ENCODE measurements around the gene ABL1. TPM values are rescaled to one million over a fixed set of nuclear protein-coding genes. Genes with fewer than 3 reads are reported as not detected.

ABL1 gene
- total RNA-seq, 4 donors from 2014 or later: 37.2 to 61.8 (median 56.2) TPM

DNA sequence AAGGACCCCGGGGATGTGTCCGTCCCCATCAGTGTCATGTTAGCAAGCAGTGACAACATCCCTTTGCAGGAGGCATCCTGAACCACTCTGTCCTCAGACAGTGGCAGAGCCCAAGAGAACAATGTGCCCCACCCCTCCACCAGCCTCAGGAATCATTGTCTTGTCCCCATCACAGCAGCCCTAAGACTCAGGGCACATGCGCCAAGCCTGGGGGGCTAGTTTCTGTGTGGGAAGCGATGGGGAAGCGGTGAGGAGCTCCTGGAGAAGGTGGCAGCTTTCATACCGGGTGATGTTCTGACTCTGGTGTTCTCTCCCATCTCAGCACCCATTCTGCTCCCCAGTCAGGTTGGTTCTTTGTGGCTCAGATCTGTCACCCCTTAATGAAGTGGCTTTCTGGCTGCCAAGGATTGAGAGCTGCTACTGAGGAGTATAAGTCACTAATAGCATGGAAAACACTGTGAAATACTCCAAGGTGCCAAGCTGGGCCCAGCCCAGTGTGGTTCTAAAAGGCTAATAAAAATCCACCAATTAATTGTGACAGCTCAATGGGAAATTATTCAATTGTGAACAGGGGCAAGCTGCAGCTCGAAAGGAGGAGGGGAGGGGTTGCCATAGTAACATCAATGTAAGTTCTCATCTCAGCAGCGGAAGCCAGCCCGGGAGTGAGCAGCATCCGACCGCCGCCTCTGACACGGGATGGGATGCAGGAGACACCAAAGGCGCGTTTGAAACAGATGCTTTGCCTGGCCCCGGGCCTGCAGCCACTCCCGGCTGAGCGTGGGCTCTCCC, 56.8 kb downstream of the ABL1 start:
- TF ChIP-seq, protein P1, sequence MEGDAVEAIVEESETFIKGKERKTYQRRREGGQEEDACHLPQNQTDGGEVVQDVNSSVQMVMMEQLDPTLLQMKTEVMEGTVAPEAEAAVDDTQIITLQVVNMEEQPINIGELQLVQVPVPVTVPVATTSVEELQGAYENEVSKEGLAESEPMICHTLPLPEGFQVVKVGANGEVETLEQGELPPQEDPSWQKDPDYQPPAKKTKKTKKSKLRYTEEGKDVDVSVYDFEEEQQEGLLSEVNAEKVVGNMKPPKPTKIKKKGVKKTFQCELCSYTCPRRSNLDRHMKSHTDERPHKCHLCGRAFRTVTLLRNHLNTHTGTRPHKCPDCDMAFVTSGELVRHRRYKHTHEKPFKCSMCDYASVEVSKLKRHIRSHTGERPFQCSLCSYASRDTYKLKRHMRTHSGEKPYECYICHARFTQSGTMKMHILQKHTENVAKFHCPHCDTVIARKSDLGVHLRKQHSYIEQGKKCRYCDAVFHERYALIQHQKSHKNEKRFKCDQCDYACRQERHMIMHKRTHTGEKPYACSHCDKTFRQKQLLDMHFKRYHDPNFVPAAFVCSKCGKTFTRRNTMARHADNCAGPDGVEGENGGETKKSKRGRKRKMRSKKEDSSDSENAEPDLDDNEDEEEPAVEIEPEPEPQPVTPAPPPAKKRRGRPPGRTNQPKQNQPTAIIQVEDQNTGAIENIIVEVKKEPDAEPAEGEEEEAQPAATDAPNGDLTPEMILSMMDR (IDR thresholded peaks at IDR 0.05; ENCODE audit: low read depth): no peak

DNA sequence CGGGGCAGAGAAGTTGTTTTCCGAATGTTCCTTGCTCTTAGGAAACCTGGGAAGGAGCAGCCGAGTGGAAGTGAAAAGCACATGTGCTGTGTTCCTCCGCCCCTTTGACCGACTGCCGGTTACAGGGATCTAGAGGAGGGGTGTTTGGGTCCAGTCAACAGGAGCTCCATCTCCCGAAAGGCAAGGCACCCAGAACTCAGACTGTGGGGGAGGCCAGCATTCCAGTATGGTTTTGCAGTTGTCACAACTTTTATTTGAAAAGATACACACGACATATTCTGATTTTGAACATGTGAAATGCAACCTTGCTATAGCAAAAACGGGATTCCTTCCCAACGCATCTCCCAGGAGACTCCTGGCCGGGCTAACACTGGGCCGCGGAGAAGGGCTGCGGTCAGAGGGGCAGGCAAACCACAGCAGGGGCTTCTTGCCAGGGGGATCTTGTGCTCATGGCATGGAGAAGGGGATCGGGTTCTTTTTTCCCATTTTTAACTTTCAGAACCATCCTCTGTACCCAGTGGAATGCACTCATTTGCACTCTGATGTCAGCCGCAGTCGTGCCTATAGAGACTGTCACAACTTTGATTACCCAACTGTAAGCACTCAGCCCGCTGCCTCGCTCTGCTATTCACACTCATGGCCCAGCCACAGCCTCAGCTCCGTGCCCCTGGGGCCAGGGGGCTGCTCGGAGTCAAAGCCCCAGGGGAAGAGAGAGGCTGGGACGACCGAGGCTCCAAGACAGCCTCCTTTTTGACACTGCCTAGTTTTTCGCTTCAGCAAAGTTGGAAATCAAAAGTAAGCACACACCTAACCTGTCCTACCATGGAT, 57.6 kb downstream of the ABL1 start:
- TF ChIP-seq, protein P1 (IDR thresholded peaks at IDR 0.05; ENCODE audit: low read depth): no peak

DNA sequence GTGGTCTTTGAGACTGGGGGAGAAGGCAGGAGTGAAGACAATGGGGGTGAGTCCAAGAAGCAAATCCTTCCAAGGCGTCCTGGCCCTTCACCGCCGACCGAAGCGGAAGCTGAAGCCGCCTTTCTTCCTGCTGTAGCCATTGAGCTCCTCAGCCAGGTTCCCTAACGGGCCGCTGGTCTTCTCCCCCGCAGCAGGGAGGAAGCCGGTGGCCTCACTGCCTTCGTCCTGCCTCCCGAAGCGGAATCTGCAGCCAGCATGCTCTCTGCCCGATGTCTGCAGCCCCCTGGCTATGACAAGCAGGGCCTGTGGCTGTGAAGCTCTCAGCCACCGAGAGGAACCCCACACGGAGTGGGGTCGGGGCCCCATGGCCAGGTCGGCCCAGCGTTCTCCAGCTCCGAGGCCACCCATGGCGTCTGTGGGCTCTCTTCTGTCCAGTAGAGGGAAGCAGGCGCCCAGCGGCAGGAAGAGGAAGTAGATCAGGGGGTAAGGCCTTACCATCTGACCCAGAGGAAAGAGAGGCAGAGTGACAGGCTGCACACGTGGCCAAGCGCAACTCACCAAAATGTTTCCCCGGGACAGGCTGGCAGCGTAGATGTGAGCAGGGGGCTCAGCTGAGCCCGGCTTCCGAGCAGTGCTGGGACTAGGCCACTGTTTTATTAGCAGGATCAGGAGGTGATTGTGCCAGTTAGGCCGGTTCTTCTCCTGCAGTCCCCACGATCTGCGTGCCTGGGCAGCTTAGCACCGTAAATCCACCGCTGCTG, 58.5 kb downstream of the ABL1 start:
- TF ChIP-seq, protein P1 (IDR thresholded peaks at IDR 0.05; ENCODE audit: low read depth): no peak

DNA sequence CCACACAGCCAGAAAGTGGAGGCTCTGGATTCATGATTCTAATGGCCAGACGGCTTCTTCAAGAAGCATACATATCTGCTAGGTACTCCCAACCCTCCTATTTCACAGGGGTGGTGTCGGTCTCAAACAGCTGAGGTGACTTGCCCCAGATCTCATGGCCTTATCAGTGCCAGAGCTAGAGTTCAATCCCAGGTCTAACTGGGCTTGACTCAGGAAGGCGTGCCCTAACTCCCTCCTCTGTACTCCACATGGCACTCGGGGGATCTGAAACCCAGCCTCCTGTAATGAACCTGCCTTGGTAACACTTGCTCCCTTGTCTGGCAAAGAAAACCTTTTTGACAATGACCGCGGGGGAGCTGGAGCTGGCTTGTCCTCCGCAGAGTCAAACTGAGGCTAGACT, 59.5 kb downstream of the ABL1 start:
- TF ChIP-seq, protein P1 (IDR thresholded peaks at IDR 0.05; ENCODE audit: low read depth): no peak

DNA sequence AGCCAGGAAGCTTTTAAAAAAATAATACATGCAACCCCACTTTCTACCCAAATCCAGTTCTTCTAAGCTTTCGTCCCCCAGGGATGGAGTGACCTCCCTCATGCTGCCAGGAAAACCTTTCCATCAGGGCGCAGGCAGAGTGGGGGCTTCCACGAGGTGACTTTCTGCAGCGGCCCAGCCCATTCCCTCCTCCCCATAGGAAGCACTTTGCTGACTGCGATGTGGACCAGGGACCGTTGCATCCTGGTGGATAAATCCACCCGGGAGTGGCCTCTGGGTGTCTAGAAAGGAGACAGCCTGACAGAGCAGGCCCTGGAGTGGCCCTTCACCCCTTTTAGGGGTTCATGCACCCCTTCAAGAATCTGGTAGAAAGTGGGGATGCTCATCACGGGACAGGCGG, 60.0 kb downstream of the ABL1 start:
- TF ChIP-seq, protein P1 (IDR thresholded peaks at IDR 0.05; ENCODE audit: low read depth): no peak

DNA sequence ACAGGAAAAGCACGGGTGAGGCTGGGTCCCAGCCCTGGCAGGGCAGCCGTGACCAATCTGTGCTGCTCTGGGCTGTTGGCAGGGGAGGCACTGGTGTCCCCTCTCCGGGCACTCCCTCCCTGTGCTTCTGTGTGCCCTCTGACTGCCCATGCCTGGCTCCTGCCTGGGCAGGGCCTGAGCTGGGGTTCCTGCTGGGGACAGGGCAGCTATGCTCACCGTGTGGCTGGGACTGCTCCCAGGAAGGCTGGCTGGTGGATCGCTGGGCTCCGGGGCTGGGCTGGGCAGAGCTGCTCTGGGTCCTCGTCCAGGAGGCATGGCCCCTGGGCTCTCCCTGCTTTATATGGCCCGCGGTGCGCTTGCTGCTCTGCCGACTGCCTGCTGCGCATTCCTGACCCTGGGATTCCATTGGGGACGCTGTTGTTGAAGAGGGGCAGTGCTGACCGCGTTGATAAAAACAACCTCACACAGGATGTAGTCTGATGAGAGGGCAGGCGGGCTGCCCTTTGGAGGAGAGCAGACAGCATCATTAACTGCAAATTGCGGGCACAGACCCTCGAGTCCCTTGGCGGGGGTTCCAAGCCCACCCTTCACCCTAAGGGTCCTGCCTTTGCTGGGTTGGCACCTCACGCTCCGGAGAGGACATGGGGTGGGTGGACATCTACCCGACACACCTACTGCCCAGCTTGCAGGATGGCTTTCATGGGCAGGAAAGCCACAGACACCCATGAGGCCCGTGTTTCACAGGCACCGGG, 60.6 kb downstream of the ABL1 start:
- TF ChIP-seq, protein P1 (IDR thresholded peaks at IDR 0.05; ENCODE audit: low read depth): no peak
